ENCODE measurements around the gene CORO6.

DNA sequence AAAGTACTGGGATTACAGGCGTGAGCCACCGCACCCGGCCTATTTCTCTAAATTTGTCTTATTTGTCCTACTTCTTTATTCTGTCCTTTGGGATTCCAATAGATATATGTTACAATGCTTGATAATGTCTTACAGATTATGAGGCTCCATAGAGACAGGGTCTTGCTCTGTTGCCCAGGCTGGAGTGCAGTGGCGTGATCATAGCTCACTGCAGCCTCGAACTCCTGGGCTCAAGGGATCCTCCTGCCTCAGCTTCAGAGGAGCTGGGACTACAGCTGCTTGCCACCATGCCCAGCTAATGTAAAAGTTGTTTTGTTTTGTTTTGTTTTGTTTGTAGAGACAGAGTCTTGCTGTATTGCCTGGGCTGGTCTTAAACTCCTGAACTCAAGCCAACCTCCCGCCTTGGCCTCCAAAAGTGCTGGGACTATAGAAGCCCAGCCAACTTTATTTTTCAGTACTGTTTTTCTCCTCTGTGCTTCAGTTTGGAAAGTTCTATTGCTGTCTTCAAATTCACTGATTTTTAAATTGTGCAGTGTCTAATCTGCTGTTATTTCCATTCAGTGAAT, 19.5 kb downstream of the CORO6 start:
- TF ChIP-seq, protein P1, sequence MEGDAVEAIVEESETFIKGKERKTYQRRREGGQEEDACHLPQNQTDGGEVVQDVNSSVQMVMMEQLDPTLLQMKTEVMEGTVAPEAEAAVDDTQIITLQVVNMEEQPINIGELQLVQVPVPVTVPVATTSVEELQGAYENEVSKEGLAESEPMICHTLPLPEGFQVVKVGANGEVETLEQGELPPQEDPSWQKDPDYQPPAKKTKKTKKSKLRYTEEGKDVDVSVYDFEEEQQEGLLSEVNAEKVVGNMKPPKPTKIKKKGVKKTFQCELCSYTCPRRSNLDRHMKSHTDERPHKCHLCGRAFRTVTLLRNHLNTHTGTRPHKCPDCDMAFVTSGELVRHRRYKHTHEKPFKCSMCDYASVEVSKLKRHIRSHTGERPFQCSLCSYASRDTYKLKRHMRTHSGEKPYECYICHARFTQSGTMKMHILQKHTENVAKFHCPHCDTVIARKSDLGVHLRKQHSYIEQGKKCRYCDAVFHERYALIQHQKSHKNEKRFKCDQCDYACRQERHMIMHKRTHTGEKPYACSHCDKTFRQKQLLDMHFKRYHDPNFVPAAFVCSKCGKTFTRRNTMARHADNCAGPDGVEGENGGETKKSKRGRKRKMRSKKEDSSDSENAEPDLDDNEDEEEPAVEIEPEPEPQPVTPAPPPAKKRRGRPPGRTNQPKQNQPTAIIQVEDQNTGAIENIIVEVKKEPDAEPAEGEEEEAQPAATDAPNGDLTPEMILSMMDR (IDR thresholded peaks at IDR 0.05): no peak
- TF ChIP-seq EZH2 (IDR thresholded peaks at IDR 0.05; ENCODE audit: borderline replicate concordance, insufficient read depth, low read depth, low read length, poor library complexity, severe bottlenecking): no peak
